Osteocyte (in vitro differentiated cells): ENCODE data around the gene PKNOX2. TPM values are rescaled to one million over a fixed set of nuclear protein-coding genes. Genes with fewer than 3 reads are reported as not detected.

Source experiments
- DNase-seq: peaks from one replicate; pipeline ENCODE4 v3.0.0; 2021; ENCODE audit warnings: mixed read lengths; ENCODE audit not compliant: unreplicated experiment; ENCODE audit errors: extremely low spot score
- H3K27ac Mint-ChIP-seq: one replicate; pipeline ENCODE4 v1.8.0; 2021; ENCODE audit warnings: mild to moderate bottlenecking, mixed read lengths; ENCODE audit not compliant: unreplicated experiment
- H3K27me3 Mint-ChIP-seq: one replicate; pipeline ENCODE4 v1.8.0; 2021; ENCODE audit warnings: mixed read lengths; ENCODE audit not compliant: unreplicated experiment
- H3K36me3 Mint-ChIP-seq: one replicate; pipeline ENCODE4 v1.8.0; 2021; ENCODE audit warnings: mixed read lengths; ENCODE audit not compliant: unreplicated experiment
- H3K4me1 Mint-ChIP-seq: one replicate; pipeline ENCODE4 v1.8.0; 2021; ENCODE audit warnings: mixed read lengths; ENCODE audit not compliant: unreplicated experiment
- H3K4me3 Mint-ChIP-seq: one replicate; pipeline ENCODE4 v1.8.0; 2021; ENCODE audit warnings: mild to moderate bottlenecking, moderate library complexity, mixed read lengths; ENCODE audit not compliant: unreplicated experiment
- H3K9me3 Mint-ChIP-seq: one replicate; pipeline ENCODE4 v1.8.0; 2021; ENCODE audit warnings: mixed read lengths; ENCODE audit not compliant: unreplicated experiment
- total RNA-seq: library from RNA; stranded (reverse); gene quantifications from 2 replicates; pipeline ENCODE4 v1.2.1, GENCODE V29; 2021
- TF ChIP-seq, protein P1 (sequence below): fragments of 200-600 bp; sonication (generic); IDR thresholded peaks from 2 replicates; pipeline ENCODE4 v1.5.0; 2021; ENCODE audit warnings: antibody characterized with exemption, mild to moderate bottlenecking, moderate library complexity

PKNOX2 gene
- total RNA-seq, 1 donor from 2014 or later, result 89.3 TPM

GRCh38 chr11:125429174-125429707 is 264.7 kb downstream of the PKNOX2 start:
- Mint-ChIP-seq H3K4me1 (peaks cover under 1% of the 10 kb centered on the region), H3K9me3 (no peaks in the 10 kb centered on the region), H3K27ac (no peak overlapping the region), H3K27me3 (no peaks in the 10 kb centered on the region), H3K4me3 (no peak overlapping the region), H3K36me3 (peaks cover 46% of the 10 kb centered on the region)
- no peak for DNase-seq
- TF ChIP-seq, protein P1, sequence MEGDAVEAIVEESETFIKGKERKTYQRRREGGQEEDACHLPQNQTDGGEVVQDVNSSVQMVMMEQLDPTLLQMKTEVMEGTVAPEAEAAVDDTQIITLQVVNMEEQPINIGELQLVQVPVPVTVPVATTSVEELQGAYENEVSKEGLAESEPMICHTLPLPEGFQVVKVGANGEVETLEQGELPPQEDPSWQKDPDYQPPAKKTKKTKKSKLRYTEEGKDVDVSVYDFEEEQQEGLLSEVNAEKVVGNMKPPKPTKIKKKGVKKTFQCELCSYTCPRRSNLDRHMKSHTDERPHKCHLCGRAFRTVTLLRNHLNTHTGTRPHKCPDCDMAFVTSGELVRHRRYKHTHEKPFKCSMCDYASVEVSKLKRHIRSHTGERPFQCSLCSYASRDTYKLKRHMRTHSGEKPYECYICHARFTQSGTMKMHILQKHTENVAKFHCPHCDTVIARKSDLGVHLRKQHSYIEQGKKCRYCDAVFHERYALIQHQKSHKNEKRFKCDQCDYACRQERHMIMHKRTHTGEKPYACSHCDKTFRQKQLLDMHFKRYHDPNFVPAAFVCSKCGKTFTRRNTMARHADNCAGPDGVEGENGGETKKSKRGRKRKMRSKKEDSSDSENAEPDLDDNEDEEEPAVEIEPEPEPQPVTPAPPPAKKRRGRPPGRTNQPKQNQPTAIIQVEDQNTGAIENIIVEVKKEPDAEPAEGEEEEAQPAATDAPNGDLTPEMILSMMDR, result peak; percentile 67

GRCh38 chr11:125429807-125430678 is 265.5 kb downstream of the PKNOX2 start:
- Mint-ChIP-seq H3K4me3 (no peak overlapping the region), H3K4me1 (peaks cover 4% of the 10 kb centered on the region), H3K36me3 (peaks cover 42% of the 10 kb centered on the region), H3K27ac (no peak overlapping the region), H3K27me3 (no peaks in the 10 kb centered on the region), H3K9me3 (no peaks in the 10 kb centered on the region)
- TF ChIP-seq, protein P1, result no peak
- DNase-seq, result no peak

GRCh38 chr11:125431009-125431408 is 266.5 kb downstream of the PKNOX2 start:
- no peak overlapping the region for H3K4me3 Mint-ChIP-seq
- TF ChIP-seq, protein P1, result no peak
- H3K4me1 Mint-ChIP-seq, result peaks cover 7% of the 10 kb centered on the region
- no peaks in the 10 kb centered on the region for H3K9me3 Mint-ChIP-seq
- peaks cover 43% of the 10 kb centered on the region for H3K36me3 Mint-ChIP-seq
- no peak for DNase-seq
- H3K27ac Mint-ChIP-seq, result no peak overlapping the region
- H3K27me3 Mint-ChIP-seq, result no peaks in the 10 kb centered on the region

DNA sequence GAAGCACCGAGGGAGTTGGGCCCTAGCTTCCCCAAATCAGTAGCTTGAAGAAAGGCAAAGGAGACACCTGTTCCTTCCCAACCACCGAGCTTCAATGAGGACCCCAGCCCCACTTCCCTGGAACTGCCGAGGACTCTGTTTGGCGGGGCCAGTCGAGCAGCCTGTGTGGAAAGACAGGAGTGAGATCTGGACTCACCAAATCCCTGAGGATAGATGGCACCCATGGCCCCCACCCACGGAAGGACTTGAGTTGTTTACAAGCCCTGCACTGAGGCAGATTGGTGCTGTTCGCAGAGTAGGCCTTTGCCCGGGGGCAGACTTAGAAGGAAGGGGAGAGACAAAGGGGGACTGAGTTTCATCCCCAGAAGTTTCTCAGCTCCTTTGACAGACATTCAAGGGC is 266.9 kb downstream of the PKNOX2 start:
- peaks cover 40% of the 10 kb centered on the region for H3K36me3 Mint-ChIP-seq
- H3K9me3 Mint-ChIP-seq, result no peaks in the 10 kb centered on the region
- peaks cover 7% of the 10 kb centered on the region for H3K4me1 Mint-ChIP-seq
- no peak overlapping the region for H3K27ac Mint-ChIP-seq
- no peak for DNase-seq
- TF ChIP-seq, protein P1, result no peak
- H3K27me3 Mint-ChIP-seq, result no peaks in the 10 kb centered on the region
- H3K4me3 Mint-ChIP-seq, result no peak overlapping the region

DNA sequence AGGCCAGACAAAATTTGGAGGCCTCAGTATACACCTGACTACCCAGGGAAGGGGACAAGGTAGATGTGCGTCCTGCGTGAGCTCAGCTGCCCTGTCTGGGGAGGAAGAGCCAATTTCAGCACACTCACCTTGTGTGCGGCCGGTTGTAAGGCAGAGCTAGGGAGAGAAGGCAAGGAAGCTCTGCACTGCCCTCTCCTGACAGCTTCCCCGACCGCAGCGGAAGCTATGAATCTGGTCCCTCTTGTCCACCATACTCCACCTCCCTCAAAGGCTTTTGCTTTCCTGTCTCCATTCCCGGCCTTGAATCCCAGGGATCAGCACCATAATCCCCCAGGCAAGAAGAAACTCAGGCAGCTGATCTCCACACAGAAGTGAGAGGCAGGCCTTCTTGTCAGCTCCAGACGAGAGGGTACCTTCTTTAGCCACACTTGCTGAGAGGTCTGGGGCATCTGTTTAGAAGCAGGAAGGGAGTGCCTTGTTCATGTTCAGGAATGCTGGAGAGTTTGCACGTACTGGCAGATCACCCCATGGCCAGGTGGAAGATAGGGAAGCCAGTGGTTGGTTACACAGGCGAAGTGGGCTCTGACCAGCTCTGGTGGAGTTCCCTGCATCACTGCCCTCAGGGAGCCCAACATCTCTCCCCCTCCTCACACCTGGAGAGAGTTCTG is 269.0 kb downstream of the PKNOX2 start:
- DNase-seq, result no peak
- no peaks in the 10 kb centered on the region for H3K9me3 Mint-ChIP-seq
- peaks cover 36% of the 10 kb centered on the region for H3K36me3 Mint-ChIP-seq
- no peaks in the 10 kb centered on the region for H3K27me3 Mint-ChIP-seq
- peaks cover 7% of the 10 kb centered on the region for H3K4me1 Mint-ChIP-seq
- peak overlapping the region; percentile 25 for H3K27ac Mint-ChIP-seq
- no peak overlapping the region for H3K4me3 Mint-ChIP-seq
- TF ChIP-seq, protein P1, result peak; percentile 59
